Coronary artery (tissue), 2 donors: ENCODE results near the gene IRF9.

Experiments
- DNase-seq: peaks from one replicate; pipeline ENCODE4 v3.0.0-alpha.2; 2017; ENCODE audit warnings: low spot score
- H3K27ac ChIP-seq, 2 donors: fragments of 200-600 bp; sonication (generic); one replicate each; pipeline ENCODE4 v1.5.1; 2016 to 2019
- H3K4me3 ChIP-seq: fragments of 200-600 bp; sonication (generic); 2 replicates; pipeline ENCODE4 v1.5.1; 2016; ENCODE audit warnings: mild to moderate bottlenecking, moderate library complexity
- TF ChIP-seq, protein P1 (sequence below): fragments of 200-600 bp; sonication (generic); IDR thresholded peaks from one replicate; pipeline ENCODE4 v1.5.1; 2019; ENCODE audit warnings: antibody characterized with exemption

The IRF9 gene

DNA sequence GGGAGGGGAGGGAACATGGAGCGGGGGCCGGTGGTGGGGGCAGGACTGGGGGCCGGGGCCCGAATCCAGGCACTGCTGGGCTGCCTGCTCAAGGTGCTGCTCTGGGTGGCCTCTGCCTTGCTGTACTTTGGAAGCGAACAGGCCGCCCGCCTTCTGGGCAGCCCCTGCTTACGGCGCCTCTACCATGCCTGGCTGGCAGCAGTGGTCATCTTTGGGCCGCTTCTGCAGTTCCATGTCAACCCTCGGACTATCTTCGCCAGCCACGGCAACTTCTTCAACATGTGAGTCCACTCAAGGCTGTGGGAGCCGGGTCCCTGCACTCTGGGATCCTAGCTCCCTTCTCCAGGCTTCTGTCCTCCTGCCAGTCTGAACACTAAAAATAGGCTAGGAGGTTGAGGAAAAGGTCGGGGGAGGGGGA is 29.5 kb upstream of the IRF9 start:
- TF ChIP-seq, protein P1, sequence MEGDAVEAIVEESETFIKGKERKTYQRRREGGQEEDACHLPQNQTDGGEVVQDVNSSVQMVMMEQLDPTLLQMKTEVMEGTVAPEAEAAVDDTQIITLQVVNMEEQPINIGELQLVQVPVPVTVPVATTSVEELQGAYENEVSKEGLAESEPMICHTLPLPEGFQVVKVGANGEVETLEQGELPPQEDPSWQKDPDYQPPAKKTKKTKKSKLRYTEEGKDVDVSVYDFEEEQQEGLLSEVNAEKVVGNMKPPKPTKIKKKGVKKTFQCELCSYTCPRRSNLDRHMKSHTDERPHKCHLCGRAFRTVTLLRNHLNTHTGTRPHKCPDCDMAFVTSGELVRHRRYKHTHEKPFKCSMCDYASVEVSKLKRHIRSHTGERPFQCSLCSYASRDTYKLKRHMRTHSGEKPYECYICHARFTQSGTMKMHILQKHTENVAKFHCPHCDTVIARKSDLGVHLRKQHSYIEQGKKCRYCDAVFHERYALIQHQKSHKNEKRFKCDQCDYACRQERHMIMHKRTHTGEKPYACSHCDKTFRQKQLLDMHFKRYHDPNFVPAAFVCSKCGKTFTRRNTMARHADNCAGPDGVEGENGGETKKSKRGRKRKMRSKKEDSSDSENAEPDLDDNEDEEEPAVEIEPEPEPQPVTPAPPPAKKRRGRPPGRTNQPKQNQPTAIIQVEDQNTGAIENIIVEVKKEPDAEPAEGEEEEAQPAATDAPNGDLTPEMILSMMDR: no peak
- H3K27ac ChIP-seq: peak overlapping the region; percentile 4 to 39
- DNase-seq: no peak
- H3K4me3 ChIP-seq: no peak overlapping the region

DNA sequence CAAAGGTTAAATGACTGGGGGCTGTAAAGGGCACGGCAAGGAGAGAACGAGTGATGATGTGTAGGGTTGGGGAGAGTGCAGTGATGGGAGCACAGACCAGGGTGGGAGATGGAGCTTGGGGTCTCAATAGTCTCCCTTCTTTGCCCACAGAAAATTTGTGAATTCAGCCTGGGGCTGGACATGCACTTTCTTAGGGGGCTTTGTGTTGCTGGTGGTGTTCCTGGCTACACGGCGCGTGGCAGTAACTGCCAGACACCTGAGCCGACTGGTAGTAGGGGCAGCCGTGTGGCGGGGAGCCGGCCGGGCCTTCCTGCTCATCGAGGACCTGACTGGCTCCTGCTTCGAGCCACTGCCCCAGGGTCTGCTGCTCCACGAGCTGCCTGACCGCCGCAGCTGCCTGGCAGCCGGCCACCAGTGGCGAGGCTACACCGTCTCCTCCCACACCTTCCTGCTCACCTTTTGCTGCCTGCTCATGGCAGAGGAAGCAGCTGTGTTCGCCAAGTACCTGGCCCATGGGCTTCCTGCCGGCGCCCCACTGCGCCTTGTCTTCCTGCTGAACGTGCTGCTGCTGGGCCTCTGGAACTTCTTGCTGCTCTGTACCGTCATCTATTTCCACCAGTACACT is 28.9 kb upstream of the IRF9 start:
- no peak overlapping the region for H3K27ac ChIP-seq

DNA sequence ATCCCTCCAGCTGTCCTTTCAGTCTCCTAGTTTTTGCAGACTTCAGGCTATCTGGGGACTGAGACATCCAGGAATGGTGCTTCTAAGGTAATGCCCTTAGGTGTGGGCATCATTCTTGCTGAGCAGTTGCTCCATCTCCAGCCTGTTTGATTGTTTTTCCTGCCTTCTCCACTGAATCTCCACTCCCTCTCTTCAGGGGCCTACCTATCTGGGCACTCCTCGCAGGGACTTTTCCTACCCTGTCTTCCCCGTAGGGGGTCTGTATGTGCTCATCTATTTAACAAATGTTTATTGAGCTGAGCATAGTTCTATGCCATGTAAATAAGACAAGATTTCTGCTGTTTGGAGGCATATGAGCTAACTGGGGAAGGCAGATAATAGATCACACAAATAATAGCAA is 28.1 kb upstream of the IRF9 start:
- H3K27ac ChIP-seq: no peak overlapping the region
- no peak overlapping the region for H3K4me3 ChIP-seq

More for the DNA sequence above, 28.9 kb upstream of the IRF9 start:
- TF ChIP-seq, protein P1: no peak
- no peak overlapping the region for H3K4me3 ChIP-seq
- DNase-seq: no peak

DNA sequence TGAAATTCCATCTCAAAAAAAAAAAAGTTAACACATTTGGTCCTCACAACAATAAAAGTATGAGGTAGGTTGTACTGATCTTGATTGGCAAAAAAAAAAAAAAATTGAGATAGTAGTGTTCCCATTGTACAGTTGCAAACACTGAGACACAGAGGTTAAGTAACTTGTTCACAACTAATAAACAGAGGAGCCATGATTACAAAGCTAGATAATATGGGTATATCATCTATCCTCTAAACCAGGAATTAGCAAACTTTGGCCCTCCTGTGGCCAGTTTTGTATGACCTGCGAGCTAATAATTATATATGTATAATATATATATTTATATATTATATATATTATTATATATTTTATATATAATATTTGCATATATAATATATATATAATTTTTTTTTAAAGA is 27.3 kb upstream of the IRF9 start:
- H3K4me3 ChIP-seq: no peak overlapping the region
- no peak overlapping the region for H3K27ac ChIP-seq
- no peak for DNase-seq
- TF ChIP-seq, protein P1: no peak

More for the DNA sequence above, 28.1 kb upstream of the IRF9 start:
- no peak for DNase-seq
- TF ChIP-seq, protein P1: no peak

DNA sequence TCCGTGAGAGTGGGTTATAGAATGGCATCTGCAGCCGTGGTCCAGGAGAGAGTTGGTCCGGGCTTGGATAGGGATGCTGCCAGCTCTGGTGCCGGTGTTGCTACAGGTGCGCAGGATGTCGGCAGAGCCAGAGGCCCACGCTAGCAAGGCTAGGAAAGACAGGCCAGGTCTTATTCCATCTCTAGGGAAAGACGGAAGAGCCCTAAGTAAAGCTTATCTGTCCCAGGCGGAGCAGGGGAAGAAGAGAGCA is 25.6 kb upstream of the IRF9 start:
- TF ChIP-seq, protein P1: no peak
- peak overlapping the region; percentile 90 to 91 for H3K27ac ChIP-seq
- DNase-seq: no peak
- H3K4me3 ChIP-seq: peak overlapping the region; percentile 83

DNA sequence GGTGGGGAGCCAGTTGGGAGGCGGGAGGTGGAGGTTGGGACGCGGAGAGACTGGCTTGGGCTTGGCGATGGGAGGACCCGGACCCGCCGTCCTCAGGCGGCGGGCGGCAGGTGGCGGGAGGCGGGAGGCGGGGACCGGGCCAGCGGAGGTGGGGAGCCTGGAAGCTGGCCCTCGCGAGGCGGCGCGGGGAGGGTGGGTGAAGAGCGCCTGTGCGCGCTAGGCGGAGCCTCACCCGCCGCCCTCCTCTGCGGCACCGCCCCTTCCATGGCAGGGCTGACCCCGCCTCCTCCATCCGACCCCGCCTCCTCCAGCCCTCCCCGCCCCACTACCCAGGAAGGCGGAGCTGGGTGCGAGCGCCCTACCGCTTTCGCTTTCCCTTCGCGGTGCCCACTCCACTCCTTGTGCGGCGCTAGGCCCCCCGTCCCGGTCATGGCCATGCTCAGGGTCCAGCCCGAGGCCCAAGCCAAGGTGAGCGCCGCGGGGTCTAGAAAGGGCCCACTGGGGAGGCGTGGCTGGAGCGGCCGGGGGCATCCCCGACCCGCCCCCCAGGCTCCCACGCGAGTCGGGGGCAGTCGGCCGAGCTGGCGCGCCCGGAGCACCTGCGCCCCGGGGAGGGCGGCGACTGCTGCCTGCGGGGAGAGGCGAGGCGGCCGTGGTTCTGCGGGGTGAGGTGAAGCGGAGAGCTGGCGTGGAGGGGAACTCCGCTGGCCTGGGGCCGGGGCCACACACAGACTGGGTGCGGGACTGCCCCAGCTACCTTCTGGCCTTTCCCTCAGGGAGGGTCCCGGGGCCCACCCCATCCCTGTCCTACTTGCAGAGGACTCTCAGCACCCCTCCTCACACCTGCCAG is 25.0 kb upstream of the IRF9 start, which contains the start of gene PSME1:
PSME1 (plus strand) TSS at position 361 of the 850 bp plus-strand sequence; CDS start at position 430, 69 bp downstream.
- peak; percentile 94 for DNase-seq
- H3K4me3 ChIP-seq: peak within 1 kb of the TSS; percentile 83
- H3K27ac ChIP-seq: peak within 1 kb of the TSS; percentile 90 to 91
- TF ChIP-seq, protein P1: no peak
